ENCODE measurements around the gene RTN4RL1.

The RTN4RL1 gene

GRCh38 chr17:1942666-1943435 is 82.3 kb downstream of the RTN4RL1 start:
- Histone ChIP-seq H2AFZ (no peak overlapping the region), H3K9me3 (ENCODE audit: control insufficient read depth, low read length) (no peaks in the 10 kb centered on the region), H3K79me2 (no peaks in the 10 kb centered on the region), H3K36me3 (ENCODE audit: control insufficient read depth, insufficient read depth, low read length) (no peaks in the 10 kb centered on the region), H3K4me1 (no peaks in the 10 kb centered on the region), H3K27ac (no peak overlapping the region), H3K4me3 (ENCODE audit: low read depth, low read length) (no peak overlapping the region), H3K9ac (no peak overlapping the region), H3K27me3 (ENCODE audit: control insufficient read depth, insufficient read depth, low read length) (no peaks in the 10 kb centered on the region), H3K4me2 (ENCODE audit: low read length) (no peak overlapping the region)
- TF ChIP-seq CTCF (IDR thresholded peaks at IDR 0.05), result no peak

- Histone ChIP-seq H2AFZ (no peak overlapping the region), H3K9ac (no peak overlapping the region), H3K4me2 (ENCODE audit: low read length) (no peak overlapping the region), H3K4me3 (ENCODE audit: low read depth, low read length) (no peak overlapping the region), H3K9me3 (ENCODE audit: control insufficient read depth, low read length) (no peaks in the 10 kb centered on the region), H3K79me2 (no peaks in the 10 kb centered on the region), H3K36me3 (ENCODE audit: control insufficient read depth, insufficient read depth, low read length) (no peaks in the 10 kb centered on the region), H3K27ac (no peak overlapping the region), H3K4me1 (no peaks in the 10 kb centered on the region), H3K27me3 (ENCODE audit: control insufficient read depth, insufficient read depth, low read length) (no peaks in the 10 kb centered on the region)
- TF ChIP-seq CTCF (IDR thresholded peaks at IDR 0.05), result no peak
Measured at GRCh38 chr17:1942066-1942365, 83.1 kb downstream of the RTN4RL1 start.

- H3K9ac ChIP-seq, result no peak overlapping the region
- H3K27me3 ChIP-seq (ENCODE audit: control insufficient read depth, insufficient read depth, low read length), result no peaks in the 10 kb centered on the region
- no peaks in the 10 kb centered on the region for H3K79me2 ChIP-seq
- no peak overlapping the region for H3K4me2 ChIP-seq (ENCODE audit: low read length)
- TF ChIP-seq CTCF (IDR thresholded peaks at IDR 0.05), result no peak
- no peak overlapping the region for H3K4me3 ChIP-seq (ENCODE audit: low read depth, low read length)
- no peaks in the 10 kb centered on the region for H3K4me1 ChIP-seq
- H3K27ac ChIP-seq, result no peak overlapping the region
- no peaks in the 10 kb centered on the region for H3K9me3 ChIP-seq (ENCODE audit: control insufficient read depth, low read length)
- H3K36me3 ChIP-seq (ENCODE audit: control insufficient read depth, insufficient read depth, low read length), result no peaks in the 10 kb centered on the region
- no peak overlapping the region for H2AFZ ChIP-seq
Measured at GRCh38 chr17:1941272-1942065, 83.7 kb downstream of the RTN4RL1 start.

GRCh38 chr17:1940810-1941185 is 84.3 kb downstream of the RTN4RL1 start:
- H3K4me3 ChIP-seq (ENCODE audit: low read depth, low read length), result no peak overlapping the region
- no peak overlapping the region for H3K27ac ChIP-seq
- no peaks in the 10 kb centered on the region for H3K4me1 ChIP-seq
- H3K36me3 ChIP-seq (ENCODE audit: control insufficient read depth, insufficient read depth, low read length), result no peaks in the 10 kb centered on the region
- no peaks in the 10 kb centered on the region for H3K79me2 ChIP-seq
- H3K4me2 ChIP-seq (ENCODE audit: low read length), result no peak overlapping the region
- no peaks in the 10 kb centered on the region for H3K9me3 ChIP-seq (ENCODE audit: control insufficient read depth, low read length)
- no peaks in the 10 kb centered on the region for H3K27me3 ChIP-seq (ENCODE audit: control insufficient read depth, insufficient read depth, low read length)
- no peak for TF ChIP-seq CTCF (IDR thresholded peaks at IDR 0.05)
- no peak overlapping the region for H3K9ac ChIP-seq
- no peak overlapping the region for H2AFZ ChIP-seq
